Muscle of leg (tissue), 11 donors: Measurements from ENCODE around the gene XDH. TPM values are rescaled to one million over a fixed set of nuclear protein-coding genes. Genes with fewer than 3 reads are reported as not detected.

ENCODE experiments used
- DNase-seq: peaks from one replicate; pipeline ENCODE4 v3.0.0; 2013
- H3K27ac ChIP-seq: one replicate; pipeline ENCODE4 v1.5.1; 2013; ENCODE audit warnings: mild to moderate bottlenecking, low read length, control low read depth
- H3K27me3 ChIP-seq: one replicate; pipeline ENCODE4 v1.6.1; 2013; ENCODE audit warnings: low read length; ENCODE audit not compliant: control insufficient read depth, insufficient read depth
- H3K36me3 ChIP-seq: one replicate; pipeline ENCODE4 v1.6.1; 2013; ENCODE audit warnings: low read length; ENCODE audit not compliant: control insufficient read depth, insufficient read depth
- H3K4me1 ChIP-seq: one replicate; pipeline ENCODE4 v1.6.1; 2013; ENCODE audit warnings: low read length; ENCODE audit not compliant: control insufficient read depth, insufficient read depth
- H3K4me3 ChIP-seq: one replicate; pipeline ENCODE4 v1.5.1; 2013; ENCODE audit warnings: low read length, control low read depth
- H3K9me3 ChIP-seq: replicated peaks from 2 replicates; pipeline ENCODE4 v1.6.1; 2013; ENCODE audit warnings: low read depth, low read length; ENCODE audit not compliant: control insufficient read depth
- WGBS: methylation state at CpG from one replicate; pipeline ENCODE4 v1.1.5; 2013; ENCODE audit warnings: missing lambda C conversion rate; ENCODE audit not compliant: insufficient coverage; 5-methylcytosine and 5-hydroxymethylcytosine counted together
- polyA plus RNA-seq, 8 donors: library from polyadenylated mRNA; unstranded; fragments of 120-200 nt; gene quantifications; one replicate each; pipeline versions ENCODE4 v1.2.1 to v1.2.3, GENCODE V29; 2013; ENCODE audit warnings: inconsistent platforms in 1 of 8, low replicate concordance in 1 of 8; ENCODE audit not compliant: insufficient read length in 8 of 8, insufficient read depth in 1 of 8
- total RNA-seq: library from RNA; stranded (reverse); fragments of 120-200 nt; gene quantifications from one replicate; pipeline ENCODE4 v1.2.4, GENCODE V29; 2013

Gene XDH
- total and polyA plus RNA-seq, 9 donors = under 0.01 to 5.5 (median 0.06) TPM; not detected in 3

- no peak for DNase-seq
- Histone ChIP-seq H3K27ac (no peak overlapping the region), H3K4me3 (no peak overlapping the region), H3K36me3 (no peaks in the 10 kb centered on the region), H3K4me1 (no peaks in the 10 kb centered on the region), H3K9me3 (no peaks in the 10 kb centered on the region), H3K27me3 (no peaks in the 10 kb centered on the region)
- WGBS = no CpG with 5 or more reads among the region's 4 CpGs
These were observed 9.7 kb downstream of the XDH start for GRCh38 chr2:31404827-31405226.

- DNase-seq = no peak
- WGBS = no CpG with 5 or more reads among the region's 1 CpG
- H3K36me3 ChIP-seq = no peaks in the 10 kb centered on the region
- no peaks in the 10 kb centered on the region for H3K9me3 ChIP-seq
- no peaks in the 10 kb centered on the region for H3K27me3 ChIP-seq
- no peak overlapping the region for H3K4me3 ChIP-seq
- H3K27ac ChIP-seq = no peak overlapping the region
- no peaks in the 10 kb centered on the region for H3K4me1 ChIP-seq
These were observed 10.2 kb downstream of the XDH start for GRCh38 chr2:31404302-31404701.

- H3K36me3 ChIP-seq = no peaks in the 10 kb centered on the region
- H3K4me1 ChIP-seq = no peaks in the 10 kb centered on the region
- DNase-seq = no peak
- H3K9me3 ChIP-seq = no peaks in the 10 kb centered on the region
- H3K27me3 ChIP-seq = no peaks in the 10 kb centered on the region
- H3K4me3 ChIP-seq = no peak overlapping the region
- 100% methylated on average over 1 of the region's 1 CpG for WGBS
- no peak overlapping the region for H3K27ac ChIP-seq
These were observed 12.2 kb downstream of the XDH start for GRCh38 chr2:31402388-31402787.

GRCh38 chr2:31401580-31401979 lies 13.0 kb downstream of the XDH start:
- Histone ChIP-seq H3K27ac (no peak overlapping the region), H3K4me1 (no peaks in the 10 kb centered on the region), H3K9me3 (no peaks in the 10 kb centered on the region), H3K27me3 (no peaks in the 10 kb centered on the region), H3K36me3 (no peaks in the 10 kb centered on the region), H3K4me3 (no peak overlapping the region)
- no peak for DNase-seq
- WGBS = no CpG with 5 or more reads among the region's 2 CpGs

- no peak overlapping the region for H3K27ac ChIP-seq
- H3K4me3 ChIP-seq = no peak overlapping the region
- H3K36me3 ChIP-seq = no peaks in the 10 kb centered on the region
- no peaks in the 10 kb centered on the region for H3K4me1 ChIP-seq
- no peaks in the 10 kb centered on the region for H3K9me3 ChIP-seq
- no peaks in the 10 kb centered on the region for H3K27me3 ChIP-seq
- DNase-seq = no peak
- WGBS = 60% methylated on average over 1 of the region's 2 CpGs
These were observed 15.7 kb downstream of the XDH start for GRCh38 chr2:31398881-31399280.

- 47% methylated on average over 2 of the region's 4 CpGs for whole genome bisulfite sequencing
- peak; percentile 23 for DNase-seq
These were observed 17.4 kb downstream of the XDH start for GRCh38 chr2:31397094-31397493.

GRCh38 chr2:31390324-31390723 lies 24.2 kb downstream of the XDH start:
- no peak overlapping the region for H3K27ac ChIP-seq
- no peaks in the 10 kb centered on the region for H3K4me1 ChIP-seq
- no peak overlapping the region for H3K4me3 ChIP-seq
- no peaks in the 10 kb centered on the region for H3K9me3 ChIP-seq
- no peaks in the 10 kb centered on the region for H3K27me3 ChIP-seq
- no peaks in the 10 kb centered on the region for H3K36me3 ChIP-seq
- DNase-seq = no peak

More at GRCh38 chr2:31397094-31397493, 17.4 kb downstream of the XDH start:
- no peaks in the 10 kb centered on the region for H3K9me3 ChIP-seq
- H3K36me3 ChIP-seq = no peaks in the 10 kb centered on the region
- no peaks in the 10 kb centered on the region for H3K27me3 ChIP-seq
- no peaks in the 10 kb centered on the region for H3K4me1 ChIP-seq
- H3K4me3 ChIP-seq = no peak overlapping the region
- no peak overlapping the region for H3K27ac ChIP-seq

- Histone ChIP-seq H3K9me3 (no peaks in the 10 kb centered on the region), H3K27me3 (no peaks in the 10 kb centered on the region), H3K4me1 (no peaks in the 10 kb centered on the region), H3K4me3 (no peak overlapping the region), H3K27ac (no peak overlapping the region), H3K36me3 (no peaks in the 10 kb centered on the region)
- no peak for DNase-seq
- 68% methylated on average over 3 of the region's 4 CpGs for WGBS
These were observed 25.8 kb downstream of the XDH start for GRCh38 chr2:31388736-31389135.

GRCh38 chr2:31387850-31388249 lies 26.7 kb downstream of the XDH start:
- DNase-seq = no peak
- H3K9me3 ChIP-seq = no peaks in the 10 kb centered on the region
- H3K27ac ChIP-seq = no peak overlapping the region
- H3K4me1 ChIP-seq = no peaks in the 10 kb centered on the region
- WGBS = 73% methylated on average over 5 of the region's 8 CpGs
- H3K27me3 ChIP-seq = no peaks in the 10 kb centered on the region
- no peaks in the 10 kb centered on the region for H3K36me3 ChIP-seq
- H3K4me3 ChIP-seq = no peak overlapping the region

- DNase-seq = no peak
- no peaks in the 10 kb centered on the region for H3K9me3 ChIP-seq
- H3K36me3 ChIP-seq = no peaks in the 10 kb centered on the region
- H3K27me3 ChIP-seq = no peaks in the 10 kb centered on the region
- no peaks in the 10 kb centered on the region for H3K4me1 ChIP-seq
- no peak overlapping the region for H3K27ac ChIP-seq
- no peak overlapping the region for H3K4me3 ChIP-seq
These were observed 27.9 kb downstream of the XDH start for GRCh38 chr2:31386648-31387047.

- Histone ChIP-seq H3K27ac (no peak overlapping the region), H3K4me3 (no peak overlapping the region), H3K9me3 (no peaks in the 10 kb centered on the region), H3K4me1 (no peaks in the 10 kb centered on the region), H3K27me3 (no peaks in the 10 kb centered on the region), H3K36me3 (no peaks in the 10 kb centered on the region)
- 80% methylated on average over 5 of the region's 7 CpGs for WGBS
- DNase-seq = no peak
These were observed 28.4 kb downstream of the XDH start for GRCh38 chr2:31386172-31386571.
